GM21576 (cell line): ENCODE measurements around the gene DNAJB8.

Source experiments
- ATAC-seq: cut with Tn5 transposase; IDR thresholded peaks from one replicate; pipeline ENCODE4 v1.9.1; 2021; ENCODE audit warnings: mild to moderate bottlenecking, moderate library complexity; ENCODE audit not compliant: unreplicated experiment

The DNAJB8 gene

DNA sequence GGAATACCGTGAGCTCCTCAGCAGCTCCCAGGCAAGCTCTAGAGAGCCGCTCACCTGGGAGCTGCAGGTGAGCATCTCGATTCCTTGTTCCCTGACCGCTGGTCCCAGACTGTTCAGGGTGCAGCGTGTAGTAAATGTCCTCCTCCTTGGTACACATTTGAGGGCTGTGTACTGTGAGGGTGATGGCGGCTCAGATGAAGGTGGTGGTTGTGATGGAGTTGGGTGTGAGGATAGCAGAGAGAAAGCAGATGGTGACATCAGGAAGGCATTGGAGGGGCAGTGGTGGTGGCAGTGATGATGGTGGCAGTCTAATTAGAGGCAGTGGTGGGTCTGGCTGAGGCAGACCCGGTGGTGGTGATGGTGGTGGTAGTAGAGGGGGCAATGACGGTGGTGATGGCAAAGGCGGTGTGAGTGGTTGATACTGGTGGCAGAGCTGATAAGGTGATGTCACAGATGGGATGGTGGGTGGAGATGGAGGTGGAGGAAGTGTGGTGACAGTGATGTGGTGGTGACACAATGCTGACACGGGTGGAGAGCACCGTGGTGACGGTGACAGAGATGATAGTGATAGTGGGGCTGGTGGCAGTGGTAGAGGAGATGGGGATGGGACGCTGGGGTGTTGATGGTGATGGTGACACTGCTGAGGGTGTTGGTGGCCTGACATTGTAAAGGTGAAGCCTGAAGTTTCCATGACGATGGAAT is at the start of gene DNAJB8:
TSS of gene DNAJB8 (minus strand) at position 51 of the 702 bp plus-strand sequence. CDS start 3,645 bp downstream, outside the sequence.
- no peak for ATAC-seq

DNA sequence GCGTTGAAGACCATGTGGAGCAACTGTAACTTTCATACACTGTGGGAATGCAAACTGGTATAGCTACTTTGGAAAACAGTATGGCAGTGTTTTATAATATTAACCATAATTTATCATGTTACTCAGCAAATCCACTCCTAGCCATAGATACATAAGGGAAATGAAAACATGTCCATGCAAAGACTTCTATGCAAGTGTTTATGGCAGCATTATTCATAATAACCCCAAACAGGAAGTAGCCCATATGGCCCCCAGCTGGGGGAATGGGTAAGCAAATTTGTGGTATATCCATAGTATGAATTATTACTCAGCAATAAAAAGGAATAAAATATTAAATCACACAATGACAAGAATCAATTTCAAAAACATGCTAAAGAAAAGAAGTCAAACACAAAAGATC is 49.3 kb upstream of the DNAJB8 start:
- no peak for ATAC-seq

DNA sequence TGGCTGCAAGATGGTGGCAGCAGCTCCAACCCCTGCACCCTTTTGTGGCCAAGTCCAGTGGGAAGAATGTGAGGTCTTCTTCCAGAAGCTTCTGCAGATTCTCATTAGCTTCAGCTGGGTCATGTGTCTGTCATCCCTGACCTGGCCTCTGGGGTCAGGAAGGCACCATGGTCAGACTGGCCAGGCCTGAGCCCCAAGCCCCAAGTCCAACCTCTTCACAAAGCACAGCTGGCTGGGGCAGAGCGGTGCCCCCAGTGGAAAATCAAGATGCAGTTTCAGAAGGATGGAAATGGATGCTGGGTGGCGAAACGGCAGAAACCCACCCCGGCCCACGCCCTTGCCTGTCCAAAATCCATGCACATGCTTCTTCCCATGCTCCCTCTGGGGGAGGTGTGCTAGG is 42.2 kb upstream of the DNAJB8 start:
- no peak for ATAC-seq

DNA sequence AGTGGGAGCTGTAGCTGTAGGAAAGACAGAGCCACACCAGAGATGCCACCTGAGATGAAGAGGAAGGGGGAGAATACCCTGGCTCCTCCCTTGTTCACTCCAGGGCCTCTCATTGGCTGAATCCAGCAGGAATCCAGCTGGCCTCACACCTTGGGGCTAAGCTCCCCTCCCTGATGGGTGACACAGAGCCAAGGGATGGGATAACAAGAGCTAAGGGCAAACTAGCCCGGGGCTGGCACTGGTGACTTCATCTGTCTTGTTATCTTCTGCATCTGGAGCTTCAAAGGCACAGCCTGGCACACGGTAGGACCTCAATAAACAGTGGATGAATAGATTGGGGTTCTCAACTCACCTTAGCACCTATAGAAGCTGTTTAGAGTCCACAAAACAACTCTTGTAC is 40.1 kb upstream of the DNAJB8 start:
- no peak for ATAC-seq

DNA sequence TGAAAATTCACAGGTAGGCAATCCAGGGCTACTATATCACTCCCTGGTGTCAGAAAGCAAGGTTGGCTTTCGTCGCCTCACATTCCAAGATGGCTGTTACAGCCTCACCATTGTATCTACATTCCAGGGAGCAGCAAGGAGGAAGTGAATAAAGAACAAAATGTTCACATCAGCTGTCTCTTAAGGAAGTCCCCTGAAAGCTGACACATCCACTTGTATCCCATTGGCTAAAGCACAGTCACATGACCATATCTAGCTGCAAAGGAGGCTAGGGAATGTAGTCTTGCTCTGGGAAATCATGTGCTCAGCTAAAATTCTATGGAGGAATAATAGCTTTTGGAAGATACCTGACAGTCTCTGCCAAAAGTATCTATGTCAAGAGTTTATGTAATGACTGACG is 39.1 kb upstream of the DNAJB8 start:
- ATAC-seq = no peak

DNA sequence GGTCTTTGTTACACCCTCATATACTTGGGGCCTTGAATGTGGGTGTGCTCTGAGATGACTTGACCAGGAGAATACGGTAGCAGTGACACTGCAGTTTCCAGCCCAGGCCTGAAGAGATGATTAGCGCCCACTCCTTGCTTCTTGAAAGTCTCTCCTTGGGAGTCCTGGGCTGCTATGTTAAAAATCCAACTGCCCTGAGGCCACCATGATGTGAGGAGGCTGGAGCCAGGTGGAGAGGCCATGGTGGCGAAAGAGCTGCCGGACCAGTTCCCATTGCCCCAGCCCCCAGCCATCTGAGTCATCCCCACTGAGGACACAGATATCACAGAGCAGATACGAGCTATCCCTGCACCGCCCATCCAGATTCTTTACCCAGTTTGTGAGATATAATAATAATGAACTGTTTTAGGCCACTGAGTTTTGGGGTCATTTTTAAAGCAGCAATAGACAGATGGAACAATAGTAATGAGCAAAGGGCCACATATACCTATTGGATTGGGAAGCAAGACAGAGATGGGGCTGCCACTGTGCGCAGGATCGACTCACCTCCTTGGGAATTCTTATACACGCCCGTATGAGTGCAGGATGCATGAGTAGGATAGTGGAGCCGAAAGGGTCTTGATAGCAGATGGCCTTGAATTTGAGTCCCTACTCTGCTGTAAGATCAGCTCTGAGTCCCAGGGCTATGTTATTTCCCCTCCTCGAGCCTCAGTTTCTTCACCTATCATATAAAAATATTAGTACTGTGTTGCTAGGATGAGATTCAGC is 38.5 kb upstream of the DNAJB8 start:
- no peak for ATAC-seq

DNA sequence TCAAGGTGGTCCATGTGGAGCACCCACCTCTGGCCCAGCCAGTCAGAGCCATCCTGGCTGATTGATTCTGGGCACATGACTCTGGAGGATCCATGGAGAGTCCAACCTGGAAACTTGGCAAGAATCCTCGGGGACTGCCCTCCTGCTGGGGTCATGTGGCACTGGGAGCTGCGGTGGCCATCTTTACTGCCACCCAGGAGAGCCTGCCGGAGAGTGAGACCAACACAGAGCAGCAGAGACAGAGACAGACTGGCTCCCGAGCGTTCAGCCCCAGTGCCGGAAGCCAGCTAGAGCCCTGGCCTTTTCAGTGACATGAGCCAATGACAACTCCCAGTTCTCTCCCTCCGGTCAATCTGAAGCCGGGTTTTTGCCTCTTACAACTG is 37.8 kb upstream of the DNAJB8 start:
- ATAC-seq = no peak

DNA sequence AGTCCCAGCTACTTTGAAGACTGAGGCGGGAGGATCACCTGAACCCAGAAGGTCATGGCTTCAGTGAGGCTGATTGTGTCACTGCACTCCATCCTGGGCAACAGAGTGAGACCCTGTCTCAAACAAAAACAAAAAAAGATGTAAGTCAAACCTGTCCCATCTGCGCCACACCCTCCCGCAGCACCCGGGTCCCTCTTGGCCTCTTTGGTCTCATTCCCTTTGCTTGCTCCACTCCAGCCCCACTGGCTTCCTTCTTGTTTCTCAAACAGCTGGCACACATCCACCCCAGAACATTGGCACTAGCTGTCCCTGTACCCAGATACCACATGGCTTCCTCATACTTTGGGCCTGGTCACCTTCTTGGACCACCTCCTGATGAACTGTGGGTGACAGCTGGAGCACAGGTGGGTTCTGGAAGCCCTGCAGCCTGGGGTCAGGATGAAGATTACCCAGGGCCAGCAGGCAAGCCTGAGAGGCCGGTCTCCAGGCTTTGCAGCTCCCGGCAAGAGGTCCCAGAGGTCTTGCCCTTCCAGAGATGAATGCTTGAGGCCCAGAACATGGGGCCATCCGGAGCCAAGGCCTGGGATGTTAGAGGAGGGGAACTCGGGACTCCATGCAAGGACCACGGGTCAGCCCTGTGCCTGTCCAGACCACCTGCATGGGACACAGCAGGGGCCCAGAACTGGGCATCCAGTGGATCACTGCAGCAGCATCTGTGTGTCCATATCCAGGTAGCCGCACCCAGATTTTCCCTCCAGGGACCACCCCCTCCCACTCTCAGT is 37.3 kb upstream of the DNAJB8 start:
- no peak for ATAC-seq

DNA sequence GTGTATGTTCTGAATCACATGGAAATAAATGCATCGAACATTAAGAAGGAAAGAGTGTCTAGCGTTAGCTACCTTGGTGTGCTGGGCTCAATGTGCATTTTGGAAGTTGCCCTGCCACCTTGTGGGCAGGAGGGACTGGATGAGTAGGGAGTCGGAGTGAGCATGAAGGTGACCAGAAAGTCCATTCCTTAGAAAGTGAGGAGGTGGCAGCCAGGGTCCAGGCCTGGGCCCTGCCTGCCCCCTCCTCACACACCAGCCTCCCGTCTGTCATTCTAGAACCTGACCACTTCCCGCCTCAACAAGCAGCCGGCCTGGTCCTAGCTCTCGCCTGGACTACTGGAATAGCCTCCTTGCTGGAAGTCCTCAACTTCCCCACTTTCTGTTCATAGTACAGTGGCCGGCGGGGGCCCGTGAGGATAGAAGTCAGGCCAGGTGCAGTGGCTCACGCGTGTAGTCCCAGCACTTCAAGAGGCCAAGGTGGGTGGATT is 36.5 kb upstream of the DNAJB8 start:
- no peak for ATAC-seq

DNA sequence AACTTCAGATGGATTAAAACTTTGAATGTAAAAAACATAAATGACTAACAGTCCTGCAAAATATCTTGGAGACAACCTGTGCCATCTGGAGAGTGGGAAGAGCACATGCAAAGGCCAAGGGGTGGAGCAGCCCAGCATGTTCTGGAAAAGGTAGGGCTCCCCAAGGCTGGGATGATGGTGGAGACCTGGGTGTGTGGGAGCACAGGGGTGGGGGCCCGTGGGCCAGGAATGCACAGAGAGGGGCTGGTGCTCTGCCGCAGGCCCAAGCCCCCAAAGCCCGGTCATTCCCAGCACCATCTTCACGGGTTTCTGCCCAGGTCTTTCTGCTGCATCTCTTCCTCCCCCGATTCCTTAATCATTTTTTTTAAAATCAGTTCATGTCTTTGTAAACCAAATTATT is 36.0 kb upstream of the DNAJB8 start:
- ATAC-seq = no peak

DNA sequence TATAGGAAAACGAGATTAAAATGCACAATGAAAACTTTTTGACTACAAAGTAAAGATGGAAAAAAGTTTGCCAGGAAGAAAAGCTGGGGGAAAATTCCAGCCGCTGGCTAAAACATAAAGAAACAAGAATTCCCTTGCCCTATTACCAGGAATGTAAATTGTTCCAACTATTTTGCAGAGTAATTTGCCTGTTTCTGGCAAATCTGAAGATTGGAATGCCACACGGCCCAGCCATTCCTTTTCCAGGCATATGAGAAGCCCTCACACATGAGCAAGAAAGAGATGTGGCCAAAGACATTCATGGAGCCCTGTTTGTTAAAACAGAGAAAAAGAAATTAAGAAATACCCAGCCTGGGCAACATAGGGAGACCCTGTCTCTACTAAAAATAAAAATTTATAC is 34.7 kb upstream of the DNAJB8 start:
- ATAC-seq = no peak

DNA sequence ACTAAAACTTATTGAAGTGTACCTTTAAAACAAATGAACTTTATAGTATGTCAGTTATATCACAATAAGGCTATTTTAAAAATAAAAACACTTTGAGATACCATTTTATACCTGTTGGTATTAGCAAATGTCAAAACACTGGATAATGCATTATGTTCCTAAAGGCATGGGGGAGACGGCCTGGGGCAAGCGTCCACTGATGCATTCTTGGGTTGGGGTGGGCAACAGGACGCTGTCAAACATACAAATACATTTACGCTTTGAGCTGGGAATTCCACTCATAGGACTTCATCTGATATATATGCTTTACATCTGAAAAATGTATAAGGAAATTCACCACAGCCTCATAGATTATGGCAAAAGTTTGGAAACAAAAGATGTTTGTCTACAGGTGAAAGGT is 33.9 kb upstream of the DNAJB8 start:
- ATAC-seq = no peak

DNA sequence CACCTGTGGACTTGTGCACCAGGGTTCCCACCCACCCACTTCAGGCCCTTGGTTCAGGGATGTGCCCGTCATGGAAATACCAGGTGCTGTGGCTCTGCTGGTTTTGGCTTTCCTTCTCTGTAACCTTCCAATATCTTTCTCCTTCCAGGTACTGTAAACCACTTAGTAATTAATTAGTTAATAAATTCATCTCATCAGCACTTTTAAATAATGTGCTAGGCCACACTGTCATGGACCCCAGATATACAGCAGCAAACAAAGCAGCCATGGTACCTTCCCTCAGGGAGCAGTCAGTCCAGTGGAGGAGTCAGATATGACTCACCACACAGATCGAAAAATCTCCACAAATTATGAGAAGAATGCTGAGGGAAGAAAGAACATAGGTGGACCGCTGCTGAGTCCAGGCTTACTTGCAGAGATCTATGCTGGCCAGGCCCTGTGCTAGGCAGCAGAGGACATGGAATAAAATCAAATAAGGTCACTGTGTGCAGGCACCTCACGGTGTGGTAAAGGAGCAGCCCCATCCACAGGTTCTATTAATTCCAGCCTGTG is 33.1 kb upstream of the DNAJB8 start:
- ATAC-seq = no peak

DNA sequence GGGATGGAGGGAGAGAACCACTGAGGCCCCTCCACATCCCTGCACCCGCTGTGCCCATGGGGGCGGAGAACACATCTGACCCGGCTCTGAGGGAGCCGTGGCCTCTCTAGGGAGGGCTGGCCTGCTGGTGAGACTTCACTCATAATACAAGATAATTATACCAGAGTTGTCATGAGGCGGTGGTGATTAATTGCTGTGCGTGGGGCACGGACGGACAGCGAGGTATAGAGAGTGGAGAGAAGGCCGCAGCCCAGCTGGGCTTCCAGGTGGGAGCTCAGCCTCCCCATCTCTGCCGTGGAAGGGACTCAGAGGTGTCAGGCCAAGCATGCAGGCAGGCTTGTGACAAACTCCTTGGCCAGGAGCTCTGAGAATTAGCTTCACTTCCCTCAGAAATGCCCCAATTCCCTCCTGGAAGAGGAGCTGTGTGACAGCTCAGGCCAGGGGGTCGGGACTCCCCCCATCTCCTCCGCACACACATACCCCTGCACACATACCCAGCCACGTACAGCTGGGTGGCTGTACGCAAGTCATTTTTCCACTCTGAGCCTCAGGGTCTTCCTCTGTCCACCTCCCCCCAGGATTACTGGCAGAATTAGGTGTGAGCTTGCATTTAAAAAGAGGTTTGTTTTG is 32.3 kb upstream of the DNAJB8 start:
- no peak for ATAC-seq

DNA sequence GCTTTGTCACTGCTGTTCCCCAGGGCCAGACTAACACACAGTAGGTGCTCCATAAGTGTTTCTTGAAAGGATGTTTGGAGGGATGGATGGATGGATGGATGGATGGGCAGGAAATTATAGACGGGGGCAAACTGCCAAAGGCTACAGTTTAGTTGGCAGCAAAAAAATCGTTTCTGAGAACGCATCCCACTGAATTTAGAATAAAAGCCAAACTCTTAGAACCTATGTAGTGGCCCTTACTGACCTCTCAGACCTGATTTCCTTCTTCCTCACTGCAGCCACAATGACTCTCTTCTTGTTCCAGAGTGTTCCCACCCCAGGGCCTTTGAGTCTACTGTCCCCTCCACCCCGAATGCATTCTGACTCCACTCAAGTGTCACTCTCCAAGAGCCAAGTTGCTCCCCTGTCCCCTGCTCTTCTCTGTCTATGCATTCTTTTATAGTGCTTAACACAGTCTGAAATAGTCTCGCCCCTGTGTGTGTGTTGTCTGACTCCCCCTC is 31.5 kb upstream of the DNAJB8 start:
- no peak for ATAC-seq

DNA sequence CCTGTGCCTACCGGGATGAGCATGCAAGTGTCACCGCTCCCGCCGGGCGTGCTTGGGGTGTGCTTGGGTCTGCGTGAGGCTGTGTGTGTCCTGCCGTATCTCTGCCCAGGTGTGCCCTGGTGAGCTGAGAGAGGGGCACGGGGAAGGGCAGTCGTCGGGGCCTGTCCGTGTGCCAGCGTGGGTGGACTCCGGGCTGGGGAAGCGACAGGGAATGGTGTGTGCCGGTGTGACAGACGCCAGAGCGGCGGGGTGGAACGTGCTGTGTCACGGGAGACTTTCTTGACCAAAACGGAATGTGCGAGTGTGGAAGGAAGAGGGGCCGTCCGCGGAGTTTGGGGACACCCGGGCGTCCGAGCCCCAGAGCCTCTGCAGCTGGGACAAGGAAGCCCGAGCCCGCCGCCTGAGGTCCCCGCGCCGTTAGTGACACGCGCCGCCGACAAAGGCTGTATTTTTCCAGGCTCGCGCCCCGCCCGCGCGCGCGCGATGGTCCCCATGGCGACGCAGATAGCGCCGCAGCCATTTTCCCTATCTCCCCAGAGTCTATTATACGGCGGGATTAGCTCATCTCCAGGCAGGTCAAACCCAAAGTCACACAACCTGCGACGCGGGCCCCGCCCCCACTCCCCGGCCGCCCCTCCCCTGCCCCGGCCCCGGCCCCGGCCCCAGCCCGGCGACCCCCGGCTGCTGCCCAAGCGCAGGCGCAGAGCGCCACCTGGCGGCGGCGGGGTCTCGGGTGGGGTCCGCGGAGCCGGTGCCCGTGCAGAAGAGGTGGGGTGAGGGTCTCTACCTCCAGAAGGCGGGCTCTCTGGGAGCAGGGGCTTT is 30.8 kb upstream of the DNAJB8 start:
- ATAC-seq = no peak

DNA sequence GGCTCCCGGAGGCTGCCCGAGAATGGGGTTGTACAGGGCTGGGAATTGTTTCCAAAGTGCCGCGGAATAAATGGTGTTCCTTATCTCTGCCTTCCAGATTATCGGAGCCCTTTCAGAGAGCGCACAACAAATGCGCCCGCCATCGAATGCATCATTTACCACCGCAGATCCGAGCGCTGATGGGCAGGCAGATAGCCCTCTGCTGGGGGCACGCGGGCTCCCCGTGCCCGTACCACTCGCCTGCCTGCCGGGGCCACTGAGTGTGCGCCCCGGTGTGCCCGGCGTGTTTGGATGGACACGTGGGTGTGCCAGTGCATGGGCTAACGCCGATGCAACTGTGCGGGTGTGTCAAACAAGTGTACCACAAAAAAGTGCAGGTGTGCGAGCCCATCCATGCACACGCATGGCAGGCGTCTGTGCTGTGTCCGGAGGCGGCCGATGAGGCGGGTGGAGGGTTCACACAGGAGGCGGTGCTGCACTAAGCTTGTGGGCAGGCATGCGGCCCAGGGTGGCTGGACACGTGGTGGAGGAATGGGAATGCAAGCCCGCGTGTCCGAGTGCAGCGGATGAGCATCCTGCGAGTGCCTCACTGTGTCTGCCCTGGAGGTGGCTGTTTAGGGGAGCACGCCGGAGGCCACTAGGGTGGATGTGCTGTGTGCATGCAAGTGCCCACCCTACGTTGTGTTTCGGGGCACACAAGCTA is 30.1 kb upstream of the DNAJB8 start:
- ATAC-seq = no peak

DNA sequence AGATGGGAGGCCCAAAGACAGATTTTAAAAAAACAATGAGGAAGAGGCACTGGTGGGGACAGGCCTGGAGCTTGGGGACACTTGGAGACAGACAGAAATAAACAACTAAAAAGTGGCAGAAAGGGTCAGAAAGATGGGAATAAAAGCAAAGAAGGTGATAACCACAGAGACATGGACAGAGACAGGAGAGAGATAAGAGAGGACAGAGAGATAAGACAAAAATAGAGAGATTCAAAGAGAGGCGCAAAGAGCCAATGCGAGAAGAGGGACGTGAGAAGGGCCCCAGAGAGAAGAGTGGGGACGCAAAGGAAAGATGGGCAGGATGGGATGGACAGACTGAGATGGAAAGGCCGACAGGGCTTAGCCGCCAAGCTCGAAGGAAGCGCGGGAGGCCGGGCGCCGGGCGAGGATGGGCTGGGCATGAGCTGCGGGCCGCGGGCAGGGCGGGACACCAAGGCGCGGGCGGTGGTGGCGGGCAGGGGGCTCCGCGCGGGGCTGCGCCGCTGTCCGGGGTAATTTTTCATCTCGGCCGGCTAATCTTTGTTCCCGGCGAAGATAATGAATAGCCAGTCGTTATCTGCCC is 29.4 kb upstream of the DNAJB8 start:
- no peak for ATAC-seq

DNA sequence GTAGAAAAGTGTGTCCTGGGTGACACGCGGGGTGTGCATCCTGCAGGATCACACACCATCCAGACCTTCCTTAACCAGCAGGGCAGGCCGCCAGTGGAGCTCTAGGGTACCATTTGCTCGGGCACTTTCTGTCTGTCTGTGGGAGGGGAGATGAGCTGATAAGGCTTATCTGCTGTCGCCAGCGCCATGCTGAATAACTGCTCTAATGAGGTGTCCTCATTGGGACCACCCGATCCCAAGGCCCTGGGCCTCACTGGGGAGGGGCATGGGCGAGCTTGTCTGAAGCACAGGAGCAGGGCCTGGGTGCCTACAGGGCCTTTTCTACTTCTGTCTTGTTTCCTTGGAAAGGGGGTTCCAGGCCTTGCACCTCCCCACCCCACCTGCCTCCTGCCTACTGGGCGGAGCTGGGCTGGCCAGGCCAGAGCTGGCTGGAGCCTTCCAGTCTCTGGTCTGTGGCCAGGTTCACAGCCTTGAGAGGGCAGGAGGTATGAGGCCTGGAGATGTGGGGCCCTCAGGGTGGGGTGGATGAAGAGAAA is 28.8 kb upstream of the DNAJB8 start:
- no peak for ATAC-seq
